Right lung (tissue), 5 donors: ENCODE measurements around the gene USO1. TPM values are rescaled to one million over a fixed set of nuclear protein-coding genes. Genes with fewer than 3 reads are reported as not detected.
"Not testable (repeated sequence)": the region's sequence is repeated elsewhere in the genome, so short reads cannot be mapped to it uniquely, and the experiment has no call there.

Source experiments
- DNase-seq, 2 donors: peaks; one replicate each; pipeline ENCODE4 v3.0.0-alpha.2; 2013
- polyA plus RNA-seq, 5 donors: library from polyadenylated mRNA; unstranded; fragments of 120-200 nt; gene quantifications; one replicate each; pipeline versions ENCODE4 v1.2.1 to v1.2.3, GENCODE V29; 2013; ENCODE audit warnings: inconsistent platforms in 1 of 5, low replicate concordance in 1 of 5; ENCODE audit not compliant: insufficient read length in 5 of 5, insufficient read depth in 1 of 5

Gene USO1
- polyA plus RNA-seq, 5 donors = 65.2 to 87.4 (median 76.7) TPM

DNA sequence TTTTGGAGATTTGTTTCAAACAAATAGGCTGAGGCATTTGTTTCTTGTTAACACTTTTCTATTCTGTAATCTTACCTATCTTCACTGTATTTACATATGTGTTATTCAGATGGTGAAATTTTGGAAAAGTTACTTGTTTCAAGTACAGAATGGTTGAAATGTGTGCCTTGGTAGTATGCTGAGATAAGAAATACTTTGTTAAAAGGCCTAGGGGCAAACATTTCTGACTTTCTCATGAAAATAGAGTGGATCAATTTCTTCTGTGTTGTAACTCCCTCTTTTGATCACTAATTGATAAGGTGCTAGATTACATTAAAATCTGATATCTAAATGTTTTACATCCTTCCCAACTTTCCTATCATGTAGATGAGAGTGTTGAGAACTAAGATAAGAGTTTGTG is 18.1 kb downstream of the USO1 start:
- no peak for DNase-seq

DNA sequence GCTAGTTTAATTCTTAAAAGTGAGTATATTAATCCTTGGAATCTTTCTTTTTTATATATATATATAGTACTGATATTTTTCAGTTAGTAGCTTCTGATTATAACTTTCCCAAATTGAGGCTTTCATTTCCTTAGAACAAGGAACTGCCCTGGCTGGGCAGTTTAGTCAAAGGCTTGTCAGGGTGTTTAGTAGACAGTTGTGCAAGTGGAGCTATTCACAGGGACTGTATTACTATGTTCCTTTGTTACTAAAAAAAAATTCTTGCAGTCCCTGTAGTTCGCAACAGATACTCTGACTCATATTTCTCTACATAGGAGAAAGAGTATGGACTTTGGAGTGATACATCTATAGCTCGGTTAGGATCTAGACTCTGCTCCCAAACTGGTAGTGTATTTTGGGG is 20.8 kb downstream of the USO1 start:
- no peak for DNase-seq

DNA sequence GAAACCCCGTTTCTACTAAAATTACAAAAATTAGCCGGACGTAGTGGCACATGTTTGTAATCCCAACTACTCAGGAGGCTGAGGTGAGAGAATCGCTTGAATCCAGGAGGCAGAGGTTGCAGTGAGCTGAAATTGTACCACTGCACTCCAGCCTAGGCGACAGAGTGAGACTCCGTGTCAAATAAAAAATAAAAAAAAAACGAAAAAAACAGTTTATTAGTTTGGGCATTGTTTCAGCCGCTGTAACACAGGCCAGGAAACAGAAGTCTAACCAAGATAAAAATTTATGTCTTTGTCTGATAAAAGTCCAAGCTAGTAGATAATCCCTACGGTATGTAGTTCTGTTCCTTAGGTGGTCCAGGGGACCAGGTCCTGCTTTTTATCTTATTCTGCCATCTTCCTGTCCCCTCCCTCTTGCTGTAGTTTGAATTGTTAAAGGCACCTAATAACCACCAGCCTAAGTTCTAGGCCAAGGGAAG is 21.4 kb downstream of the USO1 start:
- no peak for DNase-seq

DNA sequence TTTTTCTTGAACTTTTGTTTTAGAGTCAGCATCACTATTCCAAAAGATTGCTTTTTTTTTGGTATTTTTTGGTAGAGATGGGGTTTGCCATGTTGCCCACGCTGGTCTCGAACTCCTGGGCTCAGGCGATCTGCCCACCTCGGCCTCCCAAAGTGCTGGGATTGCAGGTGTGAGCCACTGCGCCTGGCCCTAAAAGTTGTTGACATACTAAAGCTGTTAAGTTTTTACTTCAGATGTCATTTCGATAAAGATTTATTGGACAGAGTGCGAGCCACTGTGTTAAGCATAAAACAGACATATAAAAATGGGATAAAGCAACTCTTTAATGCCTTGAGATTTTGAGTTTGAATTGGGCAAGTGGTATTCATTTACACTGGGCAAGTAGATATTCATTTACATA is 28.3 kb downstream of the USO1 start:
- no peak for DNase-seq

DNA sequence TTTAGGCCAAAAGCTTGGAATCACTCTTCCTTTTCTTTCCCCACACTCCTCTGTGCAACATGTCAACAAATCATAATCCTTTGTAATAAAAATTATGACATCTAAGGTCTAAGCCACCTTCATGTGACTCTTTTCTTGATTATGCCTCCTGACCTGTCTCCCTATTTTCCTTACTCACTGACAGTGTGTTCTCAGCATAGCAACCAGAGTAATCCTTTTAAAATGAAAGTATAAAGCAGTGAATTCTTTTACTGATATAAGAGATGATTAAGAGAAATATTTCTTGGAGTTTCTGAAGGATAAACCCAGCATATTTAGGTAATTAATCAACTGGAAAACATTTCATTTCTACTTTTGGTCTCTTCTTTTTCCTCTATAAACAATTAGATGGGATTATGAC is 44.7 kb downstream of the USO1 start:
- no peak for DNase-seq

DNA sequence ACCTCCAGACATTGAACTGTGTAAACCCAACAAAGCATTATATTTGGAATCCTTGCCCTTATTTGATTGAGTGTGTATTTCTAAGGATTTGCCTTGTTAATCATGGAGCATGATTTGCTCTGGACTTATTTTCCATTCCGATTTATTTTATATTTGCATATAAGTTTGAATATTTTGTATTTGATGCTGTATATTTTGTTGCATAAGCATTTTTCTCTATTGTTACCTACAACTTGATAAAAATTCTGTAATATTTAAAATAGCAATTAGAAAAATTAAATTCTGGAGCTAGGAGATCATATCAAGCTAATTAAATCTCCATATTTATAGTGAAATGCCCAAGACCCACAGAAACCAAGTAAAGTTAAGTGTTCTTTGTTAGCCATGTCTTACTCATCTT is 47.2 kb downstream of the USO1 start:
- DNase-seq = no peak

DNA sequence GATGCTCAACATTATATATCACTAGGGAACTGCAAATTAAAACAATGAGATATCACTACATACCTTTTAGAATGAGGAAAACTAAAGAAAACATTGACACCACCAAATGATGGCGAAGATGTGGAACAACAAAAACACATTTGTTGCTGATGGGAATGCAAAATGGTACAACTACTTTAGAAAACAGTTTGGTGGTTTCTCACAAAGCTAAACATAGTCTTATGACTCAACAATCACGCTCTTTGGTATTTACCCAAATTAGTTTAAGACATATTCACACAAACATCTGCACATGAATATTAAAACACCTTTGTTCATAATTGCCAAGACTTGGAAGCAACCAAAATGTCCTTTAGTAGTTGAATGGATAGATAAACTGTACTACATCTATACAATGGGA is 53.2 kb downstream of the USO1 start:
- DNase-seq = no peak

DNA sequence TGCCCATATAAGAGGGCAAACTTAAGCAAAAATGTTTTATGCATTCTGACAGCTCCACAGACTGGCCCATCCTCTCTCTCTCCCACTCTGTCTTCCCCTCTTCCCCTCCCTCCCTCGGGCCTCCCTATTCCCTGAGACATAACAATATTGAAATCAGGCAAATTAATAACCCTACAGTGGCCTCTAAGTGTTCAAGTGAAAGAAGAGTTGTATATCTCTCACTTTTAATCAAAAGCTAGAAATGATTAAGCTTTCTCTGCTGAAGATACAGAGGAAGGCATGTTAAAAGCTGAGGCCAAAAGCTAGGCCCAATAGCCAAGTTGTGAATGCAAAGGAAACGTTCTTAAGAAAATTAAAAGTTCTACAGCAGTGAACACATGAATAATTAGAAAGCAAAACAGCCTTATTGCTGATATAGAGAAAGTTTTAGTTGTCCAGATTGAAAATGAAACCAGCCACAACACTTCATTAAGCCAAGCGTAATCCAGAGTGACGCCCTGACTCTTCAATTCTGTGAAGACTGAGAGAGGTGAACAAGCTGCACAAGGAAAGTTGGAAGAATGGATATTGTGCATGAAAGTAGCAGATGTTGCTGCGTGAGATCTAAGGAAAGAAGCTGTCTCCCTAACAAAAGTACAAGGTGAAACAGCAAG is 54.9 kb downstream of the USO1 start:
- no peak for DNase-seq

DNA sequence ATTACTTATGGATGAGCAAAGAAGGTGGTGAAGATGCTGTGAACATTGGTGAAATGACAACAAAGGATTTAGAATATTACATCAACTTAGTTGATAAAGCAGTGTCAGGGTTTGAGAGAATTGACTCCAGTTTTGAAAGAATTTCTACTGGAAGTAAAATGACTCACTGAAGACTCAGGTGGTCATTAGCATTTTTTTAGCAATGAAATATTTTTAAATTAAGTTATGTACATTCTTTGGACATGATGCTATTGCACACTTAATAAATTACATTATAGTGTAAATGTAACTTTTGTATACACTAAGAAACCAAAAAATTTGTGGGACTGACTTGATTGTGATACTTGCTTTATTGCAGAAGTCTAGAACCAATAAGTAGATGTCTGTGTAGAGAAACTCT is 56.9 kb downstream of the USO1 start:
- no peak for DNase-seq

DNA sequence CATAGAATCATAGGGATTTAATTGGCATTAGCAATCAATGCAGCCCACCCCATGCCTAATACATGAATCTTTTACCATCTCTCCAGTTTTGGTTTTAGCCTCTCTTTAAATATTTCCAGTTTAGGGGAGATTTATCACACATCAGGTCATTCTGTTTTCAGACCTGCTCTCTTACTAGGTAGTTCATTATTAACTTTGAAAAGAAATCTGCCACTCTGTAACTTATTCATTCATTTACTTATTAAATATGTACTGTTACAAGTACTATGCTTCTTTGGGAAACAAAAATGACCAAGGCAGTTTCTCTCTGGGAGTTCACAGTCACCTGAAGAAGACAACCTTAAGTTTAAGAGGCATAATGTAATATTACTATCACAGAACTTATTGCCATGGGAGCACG is 62.1 kb downstream of the USO1 start:
- no peak for DNase-seq

DNA sequence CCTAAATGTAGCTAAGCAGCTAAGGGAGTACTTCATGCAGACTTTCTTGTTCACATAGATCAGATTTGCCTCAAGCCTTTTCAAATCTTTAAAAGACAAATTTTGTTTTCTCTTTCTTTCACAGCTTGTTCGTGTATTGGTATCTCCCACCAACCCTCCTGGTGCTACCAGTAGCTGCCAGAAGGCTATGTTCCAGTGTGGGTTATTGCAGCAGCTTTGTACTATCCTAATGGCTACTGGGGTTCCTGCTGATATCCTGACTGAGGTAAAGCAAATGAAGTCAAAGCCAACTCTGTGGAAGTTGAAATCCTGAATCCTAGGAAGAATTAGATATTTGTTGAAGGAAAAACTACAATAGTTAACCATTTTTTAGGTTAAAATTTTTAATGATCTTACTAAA is 62.6 kb downstream of the USO1 start:
- DNase-seq = no peak

DNA sequence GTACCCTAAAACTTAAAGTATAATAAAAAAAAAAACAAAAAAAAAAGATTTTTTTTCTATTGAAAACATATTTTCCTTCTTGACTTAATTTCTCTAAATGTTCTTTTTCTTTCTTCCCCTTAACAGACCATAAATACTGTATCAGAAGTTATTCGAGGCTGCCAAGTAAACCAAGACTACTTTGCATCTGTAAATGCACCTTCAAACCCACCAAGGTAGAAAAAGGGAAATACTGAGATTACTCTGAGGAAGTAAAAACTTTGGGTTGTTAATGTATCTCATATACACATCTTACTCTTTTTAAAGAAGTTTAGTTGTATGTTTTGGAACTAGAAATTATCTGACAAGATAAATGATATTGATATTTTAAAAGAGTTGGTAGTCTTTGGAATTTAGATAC is 65.6 kb downstream of the USO1 start:
- no peak for DNase-seq

DNA sequence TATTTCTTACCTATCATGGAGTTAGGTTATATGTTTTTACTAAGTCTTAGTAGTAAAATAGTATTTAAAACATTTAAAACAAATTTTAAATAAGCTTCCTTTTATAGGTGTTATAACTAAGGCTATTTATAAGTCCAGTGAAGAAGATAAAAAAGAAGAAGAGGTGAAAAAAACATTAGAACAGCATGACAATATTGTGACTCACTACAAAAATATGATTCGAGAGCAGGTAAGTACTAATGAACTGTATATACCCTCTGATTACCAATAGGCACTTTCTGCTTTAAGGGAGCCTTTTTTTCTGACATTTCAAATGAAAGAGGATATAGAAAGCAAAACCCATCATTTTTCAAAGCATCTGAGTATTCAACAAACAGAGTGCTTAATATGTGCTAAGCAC is 76.6 kb downstream of the USO1 start:
- no peak for DNase-seq

DNA sequence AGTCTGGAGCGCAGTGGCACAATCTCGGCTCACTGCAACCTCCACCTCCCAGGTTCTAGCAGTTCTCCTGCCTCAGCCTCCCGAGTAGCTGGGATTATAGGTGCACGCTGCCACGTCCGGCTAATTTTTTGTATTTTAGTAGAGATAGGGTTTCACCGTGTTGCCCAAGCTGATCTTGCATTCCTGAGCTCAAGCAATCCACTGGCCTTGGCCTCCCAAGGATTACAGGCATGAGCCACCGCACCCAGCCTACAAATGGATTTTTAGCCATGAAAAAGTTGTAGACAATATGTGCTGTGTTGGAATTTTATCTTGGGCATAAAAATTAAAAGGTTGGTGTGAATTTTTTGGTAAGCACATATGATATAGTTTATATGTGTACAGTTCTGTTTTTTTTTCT is 81.7 kb downstream of the USO1 start:
- DNase-seq = not testable (repeated sequence)

DNA sequence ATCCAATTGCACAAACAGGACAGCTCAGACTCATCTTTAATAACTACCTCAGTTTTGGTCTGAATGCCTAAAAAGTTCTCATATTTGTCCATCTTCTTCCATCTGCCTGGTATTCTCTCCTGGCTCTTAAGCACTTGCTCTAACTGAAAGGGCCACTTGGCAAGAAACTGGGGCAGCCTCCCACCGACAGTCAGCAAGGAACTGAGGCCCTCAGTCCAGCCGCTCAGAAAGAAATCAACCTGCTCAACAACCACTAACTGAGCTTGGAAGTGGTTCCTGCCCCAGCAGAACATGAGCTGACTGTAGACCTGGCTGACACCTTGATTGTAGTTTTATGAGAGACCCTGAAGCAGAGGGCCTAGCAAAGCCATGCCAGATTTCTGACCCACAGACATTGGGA is 93.5 kb downstream of the USO1 start:
- DNase-seq = no peak

DNA sequence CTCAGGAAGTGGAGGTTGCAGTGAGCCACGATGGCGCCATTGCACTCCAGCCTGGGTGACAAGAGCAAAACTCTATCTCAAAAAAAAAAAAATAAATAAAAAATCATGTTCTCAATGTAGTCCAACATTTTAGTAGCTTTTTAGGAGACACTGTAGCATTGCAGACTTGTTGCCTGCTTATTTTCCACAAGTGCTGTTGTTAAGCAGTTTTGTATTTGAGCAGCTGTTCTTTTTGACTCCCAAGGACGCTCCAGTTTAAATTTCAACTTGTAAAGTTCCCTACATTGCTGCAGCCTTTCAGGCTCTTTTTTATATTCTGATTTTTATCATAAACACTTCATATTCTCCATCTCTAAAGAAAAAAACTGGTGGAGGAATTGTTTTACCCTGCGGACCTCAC is 94.7 kb downstream of the USO1 start:
- DNase-seq = no peak

DNA sequence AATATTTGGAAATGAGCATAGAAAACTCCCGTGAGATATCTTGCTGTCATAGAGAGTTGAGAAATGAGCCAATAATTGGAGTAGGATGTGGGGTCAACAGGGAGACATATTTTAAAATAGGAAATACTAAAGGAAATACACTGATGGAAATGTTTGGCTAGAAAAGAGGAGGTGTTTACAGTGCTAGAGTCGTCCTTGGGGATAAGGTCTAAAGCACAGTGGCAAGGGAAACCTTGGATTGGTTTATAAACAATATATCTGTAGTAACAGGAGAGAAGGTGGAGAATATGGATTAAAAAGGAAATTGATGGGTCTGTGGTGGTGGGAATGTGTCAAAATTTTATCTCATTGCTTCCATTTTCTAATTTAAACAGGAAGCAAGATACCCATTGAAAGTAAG is 95.8 kb downstream of the USO1 start:
- no peak for DNase-seq

DNA sequence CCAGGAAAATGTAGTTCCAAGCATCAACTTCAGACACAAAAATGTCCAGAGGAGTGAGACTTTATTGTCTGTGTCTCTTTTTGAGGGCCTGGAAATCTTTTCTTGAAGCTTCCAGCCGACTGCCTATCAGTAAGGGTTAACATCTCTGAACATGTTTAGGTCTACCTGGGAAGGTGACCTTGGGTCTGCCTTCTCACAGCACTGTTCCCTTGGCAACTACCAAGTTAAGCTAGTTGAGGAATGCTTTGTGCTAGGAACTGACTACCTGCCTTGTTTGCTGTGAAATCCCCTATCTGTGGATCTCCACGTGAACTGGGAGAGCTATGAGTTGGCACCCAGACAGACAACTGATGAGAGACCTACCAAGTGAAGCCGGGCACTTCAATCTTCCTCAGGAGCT is 96.3 kb downstream of the USO1 start:
- no peak for DNase-seq

DNA sequence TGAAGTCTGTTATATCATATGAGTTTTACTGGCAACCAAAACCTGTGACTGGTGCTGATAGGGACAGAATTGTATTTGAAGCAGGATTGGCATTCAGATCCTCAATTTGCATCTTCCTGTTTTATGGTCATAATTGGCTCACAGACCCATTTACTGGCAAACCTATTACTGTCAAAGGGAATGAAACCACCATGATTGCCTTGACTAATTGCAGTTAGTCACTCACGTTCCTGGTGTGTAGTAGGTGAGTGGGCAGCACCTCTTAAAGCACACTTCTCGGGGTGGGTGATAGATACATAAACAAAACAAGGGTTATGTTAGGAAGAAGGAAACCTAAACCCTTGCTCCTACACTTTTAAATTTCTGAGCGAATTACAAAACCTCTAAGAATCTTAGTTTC is 96.8 kb downstream of the USO1 start:
- DNase-seq = no peak

DNA sequence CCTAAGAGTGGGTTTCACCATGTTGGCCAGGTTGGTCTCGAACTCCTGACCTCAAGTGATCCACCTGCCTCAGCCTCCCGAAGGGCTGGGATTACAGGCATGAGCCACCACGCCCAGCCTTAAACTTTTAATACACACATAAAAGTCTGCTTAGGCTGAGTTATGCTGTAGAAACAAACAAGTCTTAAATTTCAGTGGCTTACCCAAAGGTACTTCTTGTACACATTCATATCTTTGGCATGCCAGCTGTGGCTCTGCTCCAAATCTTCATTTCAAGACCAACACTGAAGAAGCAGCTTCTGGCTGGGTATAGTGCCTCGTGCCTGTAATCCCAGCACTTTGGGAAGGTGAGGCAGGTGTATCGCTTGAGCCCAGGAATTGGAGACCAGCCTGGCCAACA is 97.6 kb downstream of the USO1 start:
- no peak for DNase-seq

DNA sequence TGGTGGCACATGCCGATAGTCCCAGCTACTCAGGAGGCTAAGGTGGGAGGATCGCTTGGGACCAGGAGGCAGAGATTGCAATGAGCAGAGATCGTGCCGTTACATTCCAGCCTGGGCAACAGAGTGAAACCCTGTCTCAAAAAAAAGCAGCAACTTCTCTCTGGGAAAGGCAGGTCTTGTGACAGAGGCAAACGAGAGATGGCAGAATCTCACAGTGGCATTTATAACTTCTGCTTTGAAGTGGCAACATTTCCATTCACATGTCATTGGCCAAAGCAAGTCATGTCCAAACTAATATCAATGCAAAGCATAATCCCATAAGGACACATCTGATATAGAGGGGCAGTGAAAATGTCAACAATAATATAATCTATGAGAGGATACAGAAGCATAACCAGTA is 98.0 kb downstream of the USO1 start:
- no peak for DNase-seq

DNA sequence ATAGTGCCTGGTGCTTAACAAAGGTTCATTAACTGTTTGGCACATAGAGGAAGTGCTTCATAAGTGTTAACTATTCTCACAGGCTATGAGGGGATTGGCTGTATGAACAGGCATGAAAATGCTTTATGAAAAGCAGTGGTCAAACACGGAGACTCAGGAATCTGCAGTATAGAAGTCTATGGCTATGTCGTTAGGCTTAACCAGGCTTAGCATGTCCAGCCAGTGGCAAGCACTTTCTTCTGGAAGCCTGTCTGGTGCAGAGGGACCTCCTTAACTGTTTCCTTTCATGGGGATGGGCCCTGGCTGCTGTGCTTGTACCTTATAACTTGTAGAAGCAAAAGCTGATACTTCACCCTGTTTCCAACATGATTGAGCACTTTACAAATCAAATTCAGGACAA is 99.4 kb downstream of the USO1 start:
- no peak for DNase-seq

DNA sequence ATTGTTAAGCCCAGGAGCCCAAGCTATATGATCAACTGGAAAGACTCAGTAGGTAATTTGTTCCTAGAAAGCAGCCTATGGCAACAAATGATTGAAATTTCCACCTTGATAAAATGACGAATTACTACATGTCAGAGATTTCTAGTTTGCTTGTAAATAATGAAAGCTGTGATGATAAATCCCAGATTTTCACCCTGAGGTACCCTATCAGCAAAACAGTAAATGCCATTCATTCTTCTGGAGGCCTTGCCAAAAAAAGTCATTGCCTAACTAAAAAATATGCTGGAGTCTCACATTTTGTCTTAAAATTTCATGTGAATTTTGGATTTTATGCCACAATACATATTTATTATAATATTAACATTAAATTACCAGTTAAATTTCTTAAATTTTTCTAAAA is 106.5 kb downstream of the USO1 start:
- no peak for DNase-seq

DNA sequence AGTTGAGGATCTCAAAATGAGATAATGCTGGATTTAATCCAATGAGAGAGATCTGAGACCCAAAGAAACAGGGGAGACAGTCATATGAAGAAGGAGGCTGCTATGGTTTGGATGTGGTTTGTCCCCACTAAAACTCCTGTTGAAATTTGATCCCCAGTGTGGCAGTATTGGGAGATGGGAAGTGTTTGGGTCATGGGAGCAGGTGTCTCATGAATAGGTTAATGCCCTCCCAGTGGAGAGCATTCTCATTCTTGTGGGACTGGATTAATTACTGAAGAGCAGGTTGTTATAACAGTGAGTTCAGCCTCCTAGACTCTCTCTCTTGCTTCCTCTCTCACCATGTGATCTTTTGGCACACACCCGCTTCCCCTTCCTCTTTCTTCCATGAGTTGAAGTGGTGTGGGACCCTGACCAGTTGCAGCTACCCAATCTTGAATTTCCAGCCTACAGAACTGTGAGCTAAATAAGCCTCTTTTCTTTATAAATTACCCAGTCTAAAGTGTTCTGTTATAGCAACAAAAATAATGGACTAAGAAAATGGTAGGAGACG is 107.6 kb downstream of the USO1 start:
- no peak for DNase-seq
